ENCODE measurements around the gene PARP8.

The PARP8 gene

DNA sequence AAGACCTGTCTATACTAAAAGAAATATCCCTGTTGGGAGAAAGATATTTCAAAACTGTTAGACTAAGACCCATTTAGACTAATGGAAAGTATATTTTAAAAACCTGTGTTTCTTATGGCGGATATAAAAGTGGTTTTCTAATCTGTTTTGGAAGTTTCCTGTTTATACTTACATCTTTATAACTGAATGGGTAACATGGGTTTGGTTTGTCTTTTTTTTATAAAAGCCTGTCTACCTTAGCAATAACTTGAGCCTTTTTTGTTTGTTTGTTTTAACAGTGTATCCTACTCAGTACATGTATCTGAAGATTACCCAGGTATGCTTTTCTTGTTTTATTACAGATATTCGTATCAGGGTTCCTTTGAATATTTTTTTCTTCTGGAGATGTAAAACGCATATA, 83.4 kb downstream of the PARP8 start:
- Histone ChIP-seq H3K4me1 (ENCODE audit: control insufficient read depth, insufficient read depth, low read length) (peaks cover 11% of the 10 kb centered on the region; the same call in 1 of the 2 replicates), H3K4me3 (ENCODE audit: low read depth, low read length) (no peak overlapping the region), H3K27me3 (ENCODE audit: control insufficient read depth, insufficient read depth, low read length) (no peaks in the 10 kb centered on the region), H3K36me3 (ENCODE audit: control insufficient read depth, insufficient read depth, low read length) (0 out of 2 replicates have a peak, but pooled peaks cover 2% of the 10 kb centered on the region), H3K9me3 (ENCODE audit: control insufficient read depth, insufficient read depth, low read length) (no peaks in the 10 kb centered on the region), H3K9ac (ENCODE audit: low read depth, low read length) (no peak overlapping the region), H3K27ac (ENCODE audit: low read depth, low read length) (no peak overlapping the region)

DNA sequence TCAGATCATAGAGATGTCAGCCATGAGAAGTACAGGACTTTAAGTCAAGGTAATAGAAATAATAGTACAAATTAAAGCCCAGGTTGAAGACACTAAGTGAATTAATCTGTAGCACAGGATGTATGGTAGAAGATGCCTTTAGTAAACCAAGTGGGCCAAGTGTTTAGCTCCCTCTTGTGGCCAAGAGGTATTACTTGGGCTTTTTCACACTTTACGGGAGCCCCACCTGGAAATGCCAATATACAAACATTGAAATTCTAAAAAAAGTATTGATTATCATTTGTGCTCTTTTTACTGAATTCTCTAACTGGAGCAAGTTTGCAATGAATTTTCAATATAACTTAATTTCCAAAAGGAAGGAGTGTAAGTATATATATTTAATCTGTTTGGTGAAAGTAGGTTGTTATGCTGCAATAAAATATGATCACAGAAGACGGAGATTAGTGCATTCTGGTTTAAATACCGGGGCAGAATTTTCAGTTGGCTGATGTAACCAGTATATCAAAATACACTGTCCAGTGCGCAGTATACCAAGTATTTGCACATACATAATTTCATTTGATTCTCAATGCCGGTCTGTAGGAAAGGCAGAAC, 84.7 kb downstream of the PARP8 start:
- Histone ChIP-seq H3K27ac (ENCODE audit: low read depth, low read length) (no peak overlapping the region), H3K36me3 (ENCODE audit: control insufficient read depth, insufficient read depth, low read length) (0 out of 2 replicates have a peak, but pooled peaks cover 2% of the 10 kb centered on the region), H3K9me3 (ENCODE audit: control insufficient read depth, insufficient read depth, low read length) (no peaks in the 10 kb centered on the region), H3K4me1 (ENCODE audit: control insufficient read depth, insufficient read depth, low read length) (no peaks in the 10 kb centered on the region), H3K27me3 (ENCODE audit: control insufficient read depth, insufficient read depth, low read length) (no peaks in the 10 kb centered on the region), H3K9ac (ENCODE audit: low read depth, low read length) (no peak overlapping the region), H3K4me3 (ENCODE audit: low read depth, low read length) (no peak overlapping the region)

DNA sequence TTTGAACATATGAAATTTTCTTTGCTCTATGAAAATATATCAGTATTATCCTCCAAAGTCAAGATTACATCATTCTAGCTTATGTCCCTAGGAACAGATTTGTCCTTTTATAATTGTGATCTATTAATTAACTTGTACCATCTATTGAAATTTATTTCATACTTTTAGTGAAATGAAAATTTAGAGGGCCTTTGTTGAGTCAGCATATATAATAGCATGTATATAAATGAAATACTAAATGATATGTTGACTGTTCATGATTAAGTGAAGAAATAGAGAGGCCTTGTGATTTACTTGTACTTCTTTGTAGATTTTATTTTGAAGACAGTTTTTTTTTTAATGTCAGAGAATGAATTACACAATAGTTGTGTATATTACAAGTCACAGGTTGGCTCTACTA, 86.4 kb downstream of the PARP8 start:
- Histone ChIP-seq H3K9me3 (ENCODE audit: control insufficient read depth, insufficient read depth, low read length) (no peaks in the 10 kb centered on the region), H3K27ac (ENCODE audit: low read depth, low read length) (no peak overlapping the region), H3K4me3 (ENCODE audit: low read depth, low read length) (no peak overlapping the region), H3K9ac (ENCODE audit: low read depth, low read length) (no peak overlapping the region), H3K27me3 (ENCODE audit: control insufficient read depth, insufficient read depth, low read length) (no peaks in the 10 kb centered on the region), H3K4me1 (ENCODE audit: control insufficient read depth, insufficient read depth, low read length) (no peaks in the 10 kb centered on the region), H3K36me3 (ENCODE audit: control insufficient read depth, insufficient read depth, low read length) (0 out of 2 replicates have a peak, but pooled peaks cover 2% of the 10 kb centered on the region)

DNA sequence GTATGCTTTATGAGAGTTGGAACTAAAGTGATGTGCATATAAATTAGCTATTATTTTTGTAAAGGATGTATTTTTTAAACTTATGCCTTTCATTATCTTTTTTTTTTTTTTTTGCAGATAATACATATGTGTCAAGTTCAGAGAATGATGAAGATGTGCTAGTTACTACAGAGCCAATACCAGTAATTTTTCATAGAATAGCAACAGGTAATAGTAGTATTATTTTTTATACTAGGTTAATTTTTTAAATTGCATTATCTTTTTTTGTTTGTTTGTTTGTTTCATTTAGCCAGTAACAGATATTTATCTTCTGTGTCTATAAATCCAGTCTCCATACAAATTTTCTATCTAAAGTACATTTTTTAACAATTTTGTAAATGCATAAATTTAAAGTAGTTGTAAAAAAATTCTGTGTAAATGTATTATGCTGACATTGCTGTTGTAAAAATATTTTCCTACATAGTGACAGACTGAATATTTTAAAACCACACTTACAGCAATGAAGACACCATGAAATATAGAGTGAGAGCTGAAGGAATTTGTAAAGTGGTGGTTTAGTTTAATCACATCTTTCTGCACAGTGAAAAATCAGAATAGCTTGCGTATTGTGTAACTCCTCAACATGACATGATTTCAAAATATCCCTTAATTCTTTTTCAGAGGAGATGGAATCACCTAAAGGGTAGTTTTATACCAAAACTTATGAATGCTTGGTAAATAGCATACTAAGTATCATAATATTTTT, 93.3 kb downstream of the PARP8 start:
- Histone ChIP-seq H3K9me3 (ENCODE audit: control insufficient read depth, insufficient read depth, low read length) (no peaks in the 10 kb centered on the region), H3K4me3 (ENCODE audit: low read depth, low read length) (no peak overlapping the region), H3K27me3 (ENCODE audit: control insufficient read depth, insufficient read depth, low read length) (no peaks in the 10 kb centered on the region), H3K4me1 (ENCODE audit: control insufficient read depth, insufficient read depth, low read length) (no peaks in the 10 kb centered on the region), H3K36me3 (ENCODE audit: control insufficient read depth, insufficient read depth, low read length) (peaks cover 15% of the 10 kb centered on the region), H3K9ac (ENCODE audit: low read depth, low read length) (no peak overlapping the region), H3K27ac (ENCODE audit: low read depth, low read length) (no peak overlapping the region)

DNA sequence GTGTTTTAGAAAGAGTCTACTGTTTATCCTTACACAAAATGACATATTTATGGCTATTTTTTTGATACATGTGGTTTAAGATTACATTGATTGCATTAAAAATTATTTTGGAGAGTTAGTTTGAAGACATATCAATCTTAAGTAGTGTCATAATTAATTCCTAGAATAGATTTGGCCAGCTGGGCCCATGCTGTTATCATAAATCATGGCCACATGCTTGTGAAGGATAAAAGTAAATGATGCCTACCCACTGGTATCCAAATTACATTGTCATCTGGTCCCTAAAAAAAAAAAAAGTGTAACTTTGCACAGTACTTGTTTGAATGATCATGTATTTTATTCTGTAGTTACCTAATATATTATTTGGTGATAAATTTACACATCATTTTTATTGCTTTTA, 96.9 kb downstream of the PARP8 start:
- Histone ChIP-seq H3K9ac (ENCODE audit: low read depth, low read length) (no peak overlapping the region), H3K36me3 (ENCODE audit: control insufficient read depth, insufficient read depth, low read length) (peaks cover 15% of the 10 kb centered on the region), H3K27me3 (ENCODE audit: control insufficient read depth, insufficient read depth, low read length) (no peaks in the 10 kb centered on the region)

DNA sequence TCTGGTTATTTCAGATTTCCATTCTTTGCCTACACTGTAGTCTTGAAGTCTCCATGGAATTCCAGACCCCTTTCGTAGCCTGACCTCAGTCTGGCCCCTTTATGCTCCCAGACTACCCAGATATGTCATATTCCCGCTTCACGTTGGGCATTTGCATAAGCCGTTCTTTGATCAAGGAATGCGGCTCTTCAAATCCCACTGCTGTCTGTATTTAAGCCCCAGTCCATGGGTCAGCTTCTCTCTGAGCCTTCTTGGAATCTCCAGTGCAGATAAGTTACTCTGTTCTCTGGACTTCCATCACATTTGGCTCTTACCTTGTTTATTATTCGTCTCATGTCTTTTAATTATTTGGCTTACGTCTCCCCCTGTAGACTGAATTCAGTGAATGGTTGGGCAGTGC, 97.4 kb downstream of the PARP8 start:
- Histone ChIP-seq H3K9me3 (ENCODE audit: control insufficient read depth, insufficient read depth, low read length) (no peaks in the 10 kb centered on the region), H3K9ac (ENCODE audit: low read depth, low read length) (no peak overlapping the region), H3K36me3 (ENCODE audit: control insufficient read depth, insufficient read depth, low read length) (peaks cover 15% of the 10 kb centered on the region), H3K27me3 (ENCODE audit: control insufficient read depth, insufficient read depth, low read length) (no peaks in the 10 kb centered on the region), H3K4me1 (ENCODE audit: control insufficient read depth, insufficient read depth, low read length) (peaks cover 6% of the 10 kb centered on the region; the same call in 1 of the 2 replicates), H3K4me3 (ENCODE audit: low read depth, low read length) (no peak overlapping the region), H3K27ac (ENCODE audit: low read depth, low read length) (no peak overlapping the region)

More for the DNA sequence above, 96.9 kb downstream of the PARP8 start:
- no peak overlapping the region for H3K27ac ChIP-seq (ENCODE audit: low read depth, low read length)
- no peaks in the 10 kb centered on the region for H3K9me3 ChIP-seq (ENCODE audit: control insufficient read depth, insufficient read depth, low read length)
- H3K4me3 ChIP-seq (ENCODE audit: low read depth, low read length): no peak overlapping the region
- H3K4me1 ChIP-seq (ENCODE audit: control insufficient read depth, insufficient read depth, low read length): peaks cover 6% of the 10 kb centered on the region; the same call in 1 of the 2 replicates

DNA sequence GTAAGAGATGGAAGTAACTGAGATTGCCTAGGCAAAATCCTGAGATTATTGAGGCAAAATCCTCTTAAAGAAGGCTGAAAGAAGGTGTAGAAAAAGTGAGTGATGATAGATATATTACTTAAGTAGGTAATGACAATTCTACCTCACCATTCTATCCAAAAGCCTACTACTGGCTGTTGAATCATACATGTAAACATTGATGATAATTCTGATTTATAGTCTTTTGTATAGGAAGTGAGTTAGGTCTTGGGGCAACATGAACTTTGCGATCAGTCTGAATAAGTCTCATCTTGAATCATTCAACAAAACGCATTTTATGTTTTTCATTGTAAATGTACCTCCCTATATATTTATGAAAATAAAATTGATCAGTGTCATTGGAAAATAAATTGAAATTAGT, 99.6 kb downstream of the PARP8 start:
- Histone ChIP-seq H3K4me3 (ENCODE audit: low read depth, low read length) (no peak overlapping the region), H3K27ac (ENCODE audit: low read depth, low read length) (no peak overlapping the region), H3K36me3 (ENCODE audit: control insufficient read depth, insufficient read depth, low read length) (peaks cover 15% of the 10 kb centered on the region), H3K4me1 (ENCODE audit: control insufficient read depth, insufficient read depth, low read length) (peaks cover 6% of the 10 kb centered on the region; the same call in 1 of the 2 replicates), H3K9ac (ENCODE audit: low read depth, low read length) (no peak overlapping the region), H3K9me3 (ENCODE audit: control insufficient read depth, insufficient read depth, low read length) (no peaks in the 10 kb centered on the region), H3K27me3 (ENCODE audit: control insufficient read depth, insufficient read depth, low read length) (no peaks in the 10 kb centered on the region)

DNA sequence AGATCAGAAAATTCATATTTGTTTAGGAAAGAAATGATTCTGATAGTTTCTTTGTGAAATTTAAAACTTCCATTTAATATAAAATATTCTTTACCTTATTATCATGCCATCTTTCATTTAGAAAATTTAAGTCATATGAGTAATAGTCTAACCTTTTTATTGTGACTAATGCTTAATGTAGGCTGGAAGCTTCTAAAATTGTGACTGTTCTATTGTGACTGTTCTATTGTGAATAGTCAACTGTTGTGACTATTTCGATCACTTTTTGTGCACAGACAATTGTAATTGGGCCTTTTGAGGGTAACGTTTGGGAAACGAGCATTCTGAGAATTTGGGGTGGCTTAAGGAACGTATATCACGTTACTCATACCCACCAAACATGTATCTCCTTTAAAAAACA, 100.0 kb downstream of the PARP8 start:
- Histone ChIP-seq H3K27ac (ENCODE audit: low read depth, low read length) (no peak overlapping the region), H3K27me3 (ENCODE audit: control insufficient read depth, insufficient read depth, low read length) (no peaks in the 10 kb centered on the region), H3K9ac (ENCODE audit: low read depth, low read length) (no peak overlapping the region), H3K36me3 (ENCODE audit: control insufficient read depth, insufficient read depth, low read length) (peaks cover 14% of the 10 kb centered on the region), H3K4me3 (ENCODE audit: low read depth, low read length) (no peak overlapping the region), H3K4me1 (ENCODE audit: control insufficient read depth, insufficient read depth, low read length) (peaks cover 6% of the 10 kb centered on the region; the same call in 1 of the 2 replicates), H3K9me3 (ENCODE audit: control insufficient read depth, insufficient read depth, low read length) (no peaks in the 10 kb centered on the region)

DNA sequence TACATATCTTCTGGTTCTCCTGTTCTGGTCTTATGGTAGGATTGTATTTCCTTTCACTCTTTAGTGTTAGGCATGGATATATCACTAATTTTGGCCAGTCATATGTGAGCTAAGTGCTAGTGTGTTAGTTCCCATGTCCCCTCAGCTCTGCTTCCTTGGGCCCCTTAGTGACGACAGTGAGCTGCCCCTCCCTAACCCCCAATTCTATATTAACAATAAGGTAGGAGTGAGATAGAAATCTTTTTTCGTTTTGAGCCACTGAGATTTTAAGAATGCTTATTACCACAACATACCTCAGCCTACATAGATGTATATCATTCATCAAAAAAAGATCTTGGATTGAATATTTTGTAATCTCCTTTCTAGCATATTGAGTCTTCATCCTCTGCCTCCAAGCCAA, 100.5 kb downstream of the PARP8 start:
- Histone ChIP-seq H3K4me3 (ENCODE audit: low read depth, low read length) (no peak overlapping the region), H3K9ac (ENCODE audit: low read depth, low read length) (no peak overlapping the region), H3K27me3 (ENCODE audit: control insufficient read depth, insufficient read depth, low read length) (no peaks in the 10 kb centered on the region), H3K27ac (ENCODE audit: low read depth, low read length) (no peak overlapping the region), H3K4me1 (ENCODE audit: control insufficient read depth, insufficient read depth, low read length) (peaks cover 6% of the 10 kb centered on the region; the same call in 1 of the 2 replicates), H3K9me3 (ENCODE audit: control insufficient read depth, insufficient read depth, low read length) (no peaks in the 10 kb centered on the region; the same call in 1 of the 2 replicates), H3K36me3 (ENCODE audit: control insufficient read depth, insufficient read depth, low read length) (peaks cover 14% of the 10 kb centered on the region)

DNA sequence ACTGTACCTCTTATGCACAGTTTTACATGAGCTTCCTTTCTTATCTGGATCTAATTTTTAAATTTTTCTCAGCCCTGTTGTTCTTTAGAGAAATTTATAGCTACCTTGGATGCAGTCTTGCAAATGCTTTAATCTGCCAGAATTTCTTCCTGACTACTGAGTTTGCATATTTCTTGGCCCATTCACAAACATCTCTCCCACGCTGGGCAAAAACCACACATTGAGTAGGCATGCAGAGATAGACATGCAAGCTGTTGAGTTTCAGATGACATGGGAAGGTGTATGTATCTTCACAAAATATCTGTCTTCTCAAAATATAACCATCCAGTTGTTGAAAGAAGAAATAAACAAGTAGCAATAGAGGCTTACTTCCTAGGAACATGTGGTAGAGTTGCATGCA, 101.2 kb downstream of the PARP8 start:
- H3K36me3 ChIP-seq (ENCODE audit: control insufficient read depth, insufficient read depth, low read length): peaks cover 15% of the 10 kb centered on the region
- H3K4me3 ChIP-seq (ENCODE audit: low read depth, low read length): no peak overlapping the region
- no peak overlapping the region for H3K27ac ChIP-seq (ENCODE audit: low read depth, low read length)
- H3K27me3 ChIP-seq (ENCODE audit: control insufficient read depth, insufficient read depth, low read length): no peaks in the 10 kb centered on the region
- no peak overlapping the region for H3K9ac ChIP-seq (ENCODE audit: low read depth, low read length)
- peaks cover 6% of the 10 kb centered on the region; the same call in 1 of the 2 replicates for H3K4me1 ChIP-seq (ENCODE audit: control insufficient read depth, insufficient read depth, low read length)
- H3K9me3 ChIP-seq (ENCODE audit: control insufficient read depth, insufficient read depth, low read length): peaks cover 3% of the 10 kb centered on the region

DNA sequence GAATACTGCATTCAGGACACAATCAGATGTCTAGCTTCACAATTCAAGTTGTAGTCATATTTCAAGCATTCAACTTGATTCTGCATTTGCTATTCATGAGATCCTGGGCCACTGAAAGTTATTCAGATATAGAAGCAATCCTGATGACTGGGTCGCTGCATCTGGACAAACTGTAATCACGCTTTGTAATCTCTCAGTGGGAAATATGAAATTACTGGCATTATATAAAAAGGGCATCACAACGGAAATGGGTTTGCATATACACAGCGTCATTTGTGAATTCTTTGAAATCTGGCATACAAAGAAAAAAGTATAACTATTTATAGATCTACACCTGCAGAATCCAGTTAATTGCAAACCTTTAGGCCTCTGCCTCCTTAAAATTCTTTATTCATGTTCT, 102.2 kb downstream of the PARP8 start:
- Histone ChIP-seq H3K27ac (ENCODE audit: low read depth, low read length) (no peak overlapping the region), H3K9me3 (ENCODE audit: control insufficient read depth, insufficient read depth, low read length) (peaks cover 12% of the 10 kb centered on the region), H3K9ac (ENCODE audit: low read depth, low read length) (no peak overlapping the region), H3K4me3 (ENCODE audit: low read depth, low read length) (no peak overlapping the region), H3K4me1 (ENCODE audit: control insufficient read depth, insufficient read depth, low read length) (peaks cover 6% of the 10 kb centered on the region; the same call in 1 of the 2 replicates), H3K36me3 (ENCODE audit: control insufficient read depth, insufficient read depth, low read length) (peaks cover 14% of the 10 kb centered on the region; the same call in 1 of the 2 replicates), H3K27me3 (ENCODE audit: control insufficient read depth, insufficient read depth, low read length) (no peaks in the 10 kb centered on the region)
